NCI-H774 (cell line): ENCODE results near the gene HLX.

ENCODE experiments used
- DNase-seq: peaks from one replicate; lab custom pipeline; 2025; lab: John Stamatoyannopoulos, UW

HLX gene

DNA sequence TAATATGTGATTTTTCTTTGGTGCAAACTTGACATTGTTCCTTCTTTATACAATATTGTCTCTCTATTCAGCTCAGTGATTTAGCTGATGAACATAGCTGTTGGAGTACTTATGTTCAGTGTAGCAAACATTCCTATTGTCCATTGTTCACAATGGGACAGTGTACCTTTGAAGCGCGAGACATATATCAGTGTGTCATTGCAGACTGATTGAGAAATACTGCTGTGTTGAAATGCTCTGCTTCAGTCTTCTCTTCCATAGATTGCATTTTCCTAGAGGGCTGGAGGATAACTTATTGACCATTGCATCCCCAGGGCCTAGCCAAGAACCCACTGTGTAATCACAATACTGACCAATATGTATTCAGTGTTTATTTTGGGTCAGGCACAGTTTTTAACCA is 46.5 kb downstream of the HLX start:
- no peak for DNase-seq

DNA sequence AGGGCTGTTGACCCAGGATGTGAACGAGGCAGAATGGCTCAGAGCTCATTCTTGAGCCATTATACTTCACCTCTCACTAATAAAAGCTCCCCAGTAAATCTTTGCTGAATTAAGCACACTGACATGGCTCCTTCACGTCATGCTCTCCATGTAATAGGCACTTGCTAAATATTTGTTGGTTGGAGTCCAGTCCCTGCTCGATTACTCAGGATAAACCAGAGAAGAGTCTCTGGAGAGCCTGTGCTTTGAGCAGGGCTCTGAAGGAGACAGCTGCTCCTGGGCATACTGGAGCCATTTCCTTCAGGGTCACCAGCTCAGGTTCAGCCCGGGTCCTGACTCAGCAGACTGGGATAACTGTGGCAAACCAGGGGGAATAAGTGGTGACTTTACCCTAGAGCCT is 46.9 kb downstream of the HLX start:
- DNase-seq, result peak; percentile 34

DNA sequence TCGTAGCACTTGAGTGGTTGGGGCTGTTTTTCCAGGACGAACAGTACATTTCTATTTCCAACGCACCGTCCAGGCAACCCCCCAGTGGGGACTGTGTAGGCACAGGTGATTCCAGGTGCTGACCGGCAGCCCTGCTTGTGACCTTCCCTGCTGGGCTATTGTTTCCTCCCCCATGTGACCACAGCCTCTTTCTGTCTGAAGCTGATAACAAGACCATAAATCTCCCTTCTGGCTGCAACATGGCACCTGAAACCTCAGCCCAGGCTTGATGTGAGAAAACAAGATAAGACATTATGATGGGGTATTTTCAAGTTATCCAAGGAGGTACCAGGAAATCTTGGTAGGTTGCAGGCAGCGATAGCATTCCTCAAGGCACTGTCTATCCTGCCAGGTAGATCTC is 48.2 kb downstream of the HLX start:
- DNase-seq, result peak; percentile 70

DNA sequence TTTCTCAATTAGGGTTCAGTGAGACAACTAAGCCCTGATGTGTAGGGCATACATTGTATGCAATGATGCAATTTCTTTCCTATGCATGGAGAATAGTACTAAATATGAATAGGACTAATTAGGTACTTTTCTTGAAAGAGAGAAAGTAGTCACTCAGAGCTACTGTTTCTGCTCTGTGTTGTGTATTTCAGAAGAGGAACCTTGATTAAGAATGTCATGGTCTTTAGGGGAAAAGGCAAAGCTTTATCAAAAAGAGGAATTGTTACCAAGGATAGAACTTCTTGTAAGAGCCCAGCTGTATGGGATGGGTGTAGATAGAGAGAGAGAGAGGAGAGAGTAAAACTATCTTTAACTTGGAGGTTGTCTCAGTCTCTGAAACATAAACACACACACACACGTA is 49.1 kb downstream of the HLX start:
- DNase-seq, result no peak

DNA sequence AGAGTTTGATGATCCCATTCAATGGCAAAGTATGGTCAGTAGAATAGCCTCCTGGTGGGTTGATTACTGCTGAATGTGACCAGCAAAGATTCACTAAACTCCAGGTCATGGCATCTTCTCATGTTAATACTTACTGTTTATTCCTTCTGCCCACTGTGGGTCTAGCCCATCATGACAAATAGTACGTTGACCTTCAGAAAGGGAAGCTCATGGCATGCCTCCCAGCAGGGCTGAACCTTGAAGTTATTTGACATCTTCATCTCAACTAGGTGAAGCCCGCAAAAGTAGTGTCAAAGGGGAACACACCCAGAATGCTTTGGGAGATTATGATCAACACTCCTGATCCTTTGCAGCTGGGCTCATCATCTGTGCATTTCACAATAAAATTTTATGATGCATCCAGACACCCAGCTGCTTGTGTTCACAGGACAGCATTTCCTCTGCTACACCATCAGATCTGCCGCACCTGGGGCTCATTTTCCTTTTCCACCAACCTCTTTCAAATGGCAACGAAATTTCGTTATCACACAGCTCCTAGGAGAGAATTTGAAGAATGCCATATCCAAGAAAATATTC is 49.6 kb downstream of the HLX start:
- no peak for DNase-seq

DNA sequence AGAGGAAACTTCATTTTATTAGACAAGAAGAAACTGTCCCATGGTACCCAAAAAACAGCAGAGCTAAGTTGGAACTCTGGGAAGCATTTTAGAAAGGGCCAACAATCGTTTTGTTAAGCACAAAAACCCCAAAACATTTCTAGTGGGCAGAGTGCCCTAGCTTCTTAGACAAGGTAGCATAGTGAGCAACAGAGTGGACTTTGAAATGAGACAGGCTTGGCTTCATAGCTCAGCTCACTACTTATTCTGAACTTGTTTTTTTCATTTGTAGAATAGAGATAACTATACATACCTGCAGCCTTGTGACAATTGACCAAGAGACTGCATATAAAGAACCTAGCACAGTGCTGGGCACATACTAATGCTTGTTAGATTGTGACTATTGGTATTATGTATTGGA is 50.1 kb downstream of the HLX start:
- DNase-seq, result no peak
